T-cell (primary cell): Measurements from ENCODE around the gene PRKN. TPM values are rescaled to one million over a fixed set of nuclear protein-coding genes. Genes with fewer than 3 reads are reported as not detected.
"Not testable (repeated sequence)": the region's sequence is repeated elsewhere in the genome, so short reads cannot be mapped to it uniquely, and the experiment has no call there.

Experiments
- ATAC-seq, 4 experiments: fragments of 200-7000 bp in 3 of 4; fragments of 150-1000 bp in 1 of 4; cut with Tn5 transposase; replicated peaks in 1 of 4; 1 replicate in 3 of 4; 2 replicates in 1 of 4; pipeline ENCODE4 v1.10.0; 2021; ENCODE audit warnings: moderate library complexity in 3 of 4, mild to moderate bottlenecking in 2 of 4, moderate number of reproducible peaks in 1 of 4
- CTCF ChIA-PET, 2 donors: fragments of 300-600 bp; sonication (Branson Sonifier 250); formaldehyde crosslinking; loops; one replicate each; lab custom pipeline; 2022; ENCODE audit warnings: antibody characterized with exemption in 2 of 2; lab: Charles Lee
- POLR2A ChIA-PET, 2 donors: fragments of 300-600 bp; sonication (Branson Sonifier 250); formaldehyde crosslinking; loops; one replicate each; lab custom pipeline; 2022; ENCODE audit warnings: antibody characterized with exemption in 2 of 2; lab: Charles Lee
- DNase-seq, 35 experiments: peaks; one replicate each; pipeline versions ENCODE4 v3.0.0 to v3.0.0-alpha.2; 2013 to 2023
- H3K27ac ChIP-seq: one replicate; pipeline ENCODE4 v1.5.1; 2013; ENCODE audit warnings: low read length
- H3K27me3 ChIP-seq, 2 experiments: replicated peaks in 1 of 2; 1 replicate in 1 of 2; 2 replicates in 1 of 2; pipeline versions ENCODE4 v1.6.1 to v1.7.0; 2013; ENCODE audit warnings: low read length in 1 of 2, mixed read lengths in 1 of 2; ENCODE audit not compliant: control insufficient read depth in 2 of 2, insufficient read depth in 2 of 2; ENCODE audit errors: extremely low read depth in 1 of 2
- H3K36me3 ChIP-seq, 2 donors: 1 replicate in 1 of 2; 2 replicates in 1 of 2; pipeline versions ENCODE4 v1.6.1 to v1.7.0; 2013; ENCODE audit warnings: low read length in 1 of 2; ENCODE audit not compliant: control insufficient read depth in 2 of 2, insufficient read depth in 1 of 2; ENCODE audit errors: extremely low read depth in 1 of 2
- H3K4me1 ChIP-seq, 2 experiments: 1 replicate in 1 of 2; 2 replicates in 1 of 2; pipeline versions ENCODE4 v1.6.1 to v1.7.0; 2013; ENCODE audit warnings: low read length in 2 of 2, mixed read lengths in 1 of 2; ENCODE audit not compliant: insufficient read depth in 2 of 2, control insufficient read depth in 1 of 2; ENCODE audit errors: extremely low read depth in 1 of 2
- H3K4me3 ChIP-seq, 2 donors: 1 replicate in 1 of 2; 2 replicates in 1 of 2; pipeline versions ENCODE4 v1.5.1 to v1.7.0; 2013; ENCODE audit warnings: mild to moderate bottlenecking in 2 of 2, low read length in 1 of 2, moderate library complexity in 1 of 2; ENCODE audit not compliant: control insufficient read depth in 1 of 2; ENCODE audit errors: extremely low read depth in 1 of 2
- H3K9me3 ChIP-seq: 2 replicates; pipeline ENCODE4 v1.7.0; 2013
- H3K27ac Mint-ChIP-seq, 2 donors: one replicate each; pipeline ENCODE4 v1.8.0; 2020 to 2021; ENCODE audit warnings: mild to moderate bottlenecking in 2 of 2, mixed read lengths in 2 of 2
- H3K27me3 Mint-ChIP-seq, 2 donors: one replicate each; pipeline ENCODE4 v1.8.0; 2021 to 2022; ENCODE audit warnings: mixed read lengths in 2 of 2
- H3K36me3 Mint-ChIP-seq: one replicate; pipeline ENCODE4 v1.8.0; 2021; ENCODE audit warnings: mixed read lengths
- H3K4me1 Mint-ChIP-seq, 3 donors: one replicate each; pipeline ENCODE4 v1.8.0; 2020 to 2022; ENCODE audit warnings: mixed read lengths in 3 of 3, mild to moderate bottlenecking in 1 of 3
- H3K4me3 Mint-ChIP-seq, 3 donors: one replicate each; pipeline ENCODE4 v1.8.0; 2020 to 2022; ENCODE audit warnings: mild to moderate bottlenecking in 3 of 3, mixed read lengths in 3 of 3, moderate library complexity in 3 of 3
- H3K9me3 Mint-ChIP-seq, 3 donors: one replicate each; pipeline ENCODE4 v1.8.0; 2020 to 2022; ENCODE audit warnings: mixed read lengths in 3 of 3
- WGBS: methylation state at CpG from one replicate; pipeline ENCODE4 v1.1.5; 2013; ENCODE audit warnings: missing lambda C conversion rate; ENCODE audit not compliant: insufficient coverage; 5-methylcytosine and 5-hydroxymethylcytosine counted together
- total RNA-seq, 35 experiments: library from RNA in 6 of 35; stranded (reverse) in 6 of 35; fragments of 120-200 nt in 1 of 35; gene quantifications; one replicate each; pipeline versions ENCODE4 v1.2.1 to v1.2.4 and lab custom pipeline; 2013 to 2026

PRKN gene
- total RNA-seq, 5 donors from 2014 or later (not counting 1 experiment from before 2014, with no cell fraction given), result 3.4 to 7.7 (median 6.1) TPM

GRCh38 chr6:161498359-161498758, 1229.2 kb downstream of the PRKN start:
- no peaks in the 10 kb centered on the region for H3K27me3 ChIP-seq
- ATAC-seq, result no peak
- Mint-ChIP-seq H3K4me1 (no peaks in the 10 kb centered on the region), H3K36me3 (no peaks in the 10 kb centered on the region), H3K27ac (no peak overlapping the region), H3K4me3 (no peak overlapping the region), H3K9me3 (peaks cover 0 to 12% (median 0%) of the 10 kb centered on the region in 3 donors), H3K27me3 (no peaks in the 10 kb centered on the region)
- DNase-seq, result no peak
- ChIA-PET CTCF (no interaction called here), POLR2A (no interaction called here)
- no peak overlapping the region for H3K27ac ChIP-seq
- no peaks in the 10 kb centered on the region for H3K9me3 ChIP-seq
- H3K4me1 ChIP-seq, result no peaks in the 10 kb centered on the region
- H3K36me3 ChIP-seq, result no peaks in the 10 kb centered on the region
- H3K4me3 ChIP-seq, result no peak overlapping the region
- 90% methylated on average over 2 of the region's 7 CpGs for WGBS

- WGBS, result 79% methylated on average over 5 of the region's 8 CpGs
- Mint-ChIP-seq H3K36me3 (no peaks in the 10 kb centered on the region), H3K4me3 (no peak overlapping the region)
These were observed 1230.6 kb downstream of the PRKN start for GRCh38 chr6:161496941-161497340.

GRCh38 chr6:161496271-161496670, 1231.3 kb downstream of the PRKN start:
- H3K9me3 ChIP-seq, H3K27me3 ChIP-seq, H3K36me3 Mint-ChIP-seq, H3K4me3 ChIP-seq, CTCF ChIA-PET, H3K4me1 Mint-ChIP-seq, H3K36me3 ChIP-seq, ATAC-seq, H3K27me3 Mint-ChIP-seq, DNase-seq, H3K9me3 Mint-ChIP-seq, H3K27ac ChIP-seq, H3K4me1 ChIP-seq, H3K4me3 Mint-ChIP-seq, H3K27ac Mint-ChIP-seq: not testable (repeated sequence)
- WGBS, result 70% methylated on average over 2 of the region's 4 CpGs
- POLR2A ChIA-PET, result interaction anchor here in 1 of 2 donors (0.6 kb wide), 1 partner anchor 12 kb away, joined by 3 read pairs; no protein-coding TSS in a partner anchor

More at GRCh38 chr6:161496941-161497340, 1230.6 kb downstream of the PRKN start:
- CTCF ChIA-PET, result no interaction called here
- Histone ChIP-seq H3K36me3 (no peaks in the 10 kb centered on the region), H3K4me3 (no peak overlapping the region), H3K4me1 (no peaks in the 10 kb centered on the region), H3K27ac (no peak overlapping the region), H3K9me3 (no peaks in the 10 kb centered on the region), H3K27me3 (no peaks in the 10 kb centered on the region)
- no peaks in the 10 kb centered on the region for H3K27me3 Mint-ChIP-seq
- peaks cover 0 to 8% (median 0%) of the 10 kb centered on the region in 3 donors for H3K9me3 Mint-ChIP-seq
- DNase-seq, result no peak
- no peak overlapping the region for H3K27ac Mint-ChIP-seq
- no peak for ATAC-seq
- POLR2A ChIA-PET, result no interaction called here
- no peaks in the 10 kb centered on the region for H3K4me1 Mint-ChIP-seq

GRCh38 chr6:161494566-161494965, 1233.0 kb downstream of the PRKN start:
- Histone ChIP-seq H3K27ac (no peak overlapping the region), H3K36me3 (no peaks in the 10 kb centered on the region), H3K4me1 (no peaks in the 10 kb centered on the region), H3K9me3 (no peaks in the 10 kb centered on the region), H3K4me3 (no peak overlapping the region), H3K27me3 (no peaks in the 10 kb centered on the region)
- no peaks in the 10 kb centered on the region for H3K4me1 Mint-ChIP-seq
- no peaks in the 10 kb centered on the region for H3K36me3 Mint-ChIP-seq
- peaks cover 0 to 8% (median 0%) of the 10 kb centered on the region in 3 donors for H3K9me3 Mint-ChIP-seq
- no peak overlapping the region for H3K4me3 Mint-ChIP-seq
- no peak for DNase-seq
- ATAC-seq, result no peak
- 93% methylated on average over 2 of the region's 7 CpGs for WGBS
- H3K27ac Mint-ChIP-seq, result no peak overlapping the region
- POLR2A ChIA-PET, result no interaction called here
- CTCF ChIA-PET, result no interaction called here
- no peaks in the 10 kb centered on the region for H3K27me3 Mint-ChIP-seq

GRCh38 chr6:161493576-161494118, 1233.9 kb downstream of the PRKN start:
- H3K36me3 ChIP-seq, result no peaks in the 10 kb centered on the region
- no peak overlapping the region for H3K4me3 Mint-ChIP-seq
- no peaks in the 10 kb centered on the region for H3K27me3 ChIP-seq
- no peaks in the 10 kb centered on the region for H3K4me1 ChIP-seq
- H3K4me3 ChIP-seq, result no peak overlapping the region
- H3K27me3 Mint-ChIP-seq, result peaks cover 0 to 1% of the 10 kb centered on the region in 2 donors
- H3K9me3 Mint-ChIP-seq, result peaks cover 0 to 8% (median 0%) of the 10 kb centered on the region in 3 donors
- H3K27ac Mint-ChIP-seq, result no peak overlapping the region
- DNase-seq, result no peak
- 81% methylated on average over 3 of the region's 13 CpGs for WGBS
- CTCF ChIA-PET, result no interaction called here
- ATAC-seq, result no peak
- POLR2A ChIA-PET, result no interaction called here
- no peaks in the 10 kb centered on the region for H3K4me1 Mint-ChIP-seq
- H3K9me3 ChIP-seq, result no peaks in the 10 kb centered on the region
- no peak overlapping the region for H3K27ac ChIP-seq
- no peaks in the 10 kb centered on the region for H3K36me3 Mint-ChIP-seq

- no peak for ATAC-seq
- Histone ChIP-seq H3K4me3 (no peak overlapping the region), H3K4me1 (no peaks in the 10 kb centered on the region), H3K27ac (no peak overlapping the region), H3K9me3 (no peaks in the 10 kb centered on the region), H3K36me3 (no peaks in the 10 kb centered on the region), H3K27me3 (no peaks in the 10 kb centered on the region)
- no peak overlapping the region for H3K4me3 Mint-ChIP-seq
- H3K27me3 Mint-ChIP-seq, result peaks cover 0 to 8% of the 10 kb centered on the region in 2 donors
- WGBS, result 82% methylated on average over 4 of the region's 5 CpGs
- H3K4me1 Mint-ChIP-seq, result no peaks in the 10 kb centered on the region
- CTCF ChIA-PET, result no interaction called here
- H3K27ac Mint-ChIP-seq, result no peak overlapping the region
- no peaks in the 10 kb centered on the region for H3K36me3 Mint-ChIP-seq
- POLR2A ChIA-PET, result no interaction called here
- H3K9me3 Mint-ChIP-seq, result peaks cover 0 to 10% (median 0%) of the 10 kb centered on the region in 3 donors
- DNase-seq, result no peak
These were observed 1237.8 kb downstream of the PRKN start for GRCh38 chr6:161489626-161490306.
